CD4-positive, alpha-beta T cell (primary cell): Measurements from ENCODE around the gene TAL1. TPM values are rescaled to one million over a fixed set of nuclear protein-coding genes. Genes with fewer than 3 reads are reported as not detected.

ENCODE experiments used
- ATAC-seq: fragments of 200-7000 bp; cut with Tn5 transposase; one replicate; pipeline ENCODE4 v1.10.0; 2022; ENCODE audit warnings: mild to moderate bottlenecking; ENCODE audit not compliant: poor library complexity
- CTCF ChIA-PET: fragments of 350-600 bp; sonication (Branson Sonifier 250); formaldehyde crosslinking; loops from one replicate; lab custom pipeline; 2021; ENCODE audit warnings: antibody characterized with exemption, inconsistent platforms; lab: Charles Lee
- POLR2A ChIA-PET: fragments of 350-600 bp; sonication (Branson Sonifier 250); formaldehyde crosslinking; loops from one replicate; lab custom pipeline; 2021; ENCODE audit warnings: antibody characterized with exemption, inconsistent platforms; lab: Charles Lee
- DNase-seq, 14 experiments: peaks; one replicate each; pipeline ENCODE4 v3.0.0-alpha.2; 2013 to 2020; ENCODE audit warnings: mixed read lengths in 2 of 14
- H3K27ac ChIP-seq, 2 donors: one replicate each; pipeline versions ENCODE4 v1.5.1 to v1.7.0; 2013; ENCODE audit warnings: low read length in 2 of 2, low read depth in 1 of 2, mild to moderate bottlenecking in 1 of 2
- H3K27me3 ChIP-seq, 2 experiments: 1 replicate in 1 of 2; 2 replicates in 1 of 2; pipeline versions ENCODE4 v1.6.1 to v1.7.0; 2013; ENCODE audit warnings: low read length in 2 of 2, control low read depth in 1 of 2, mild to moderate bottlenecking in 1 of 2, moderate library complexity in 1 of 2; ENCODE audit not compliant: insufficient read depth in 2 of 2, control insufficient read depth in 1 of 2
- H3K36me3 ChIP-seq: one replicate; pipeline ENCODE4 v1.6.1; 2013; ENCODE audit warnings: low read length, control low read depth; ENCODE audit not compliant: insufficient read depth
- H3K4me1 ChIP-seq: one replicate; pipeline ENCODE4 v1.6.1; 2013; ENCODE audit warnings: low read length, control low read depth; ENCODE audit not compliant: insufficient read depth
- H3K4me3 ChIP-seq: one replicate; pipeline ENCODE4 v1.5.1; 2013; ENCODE audit warnings: mild to moderate bottlenecking, low read length, moderate library complexity
- H3K9me3 ChIP-seq, 2 experiments: 1 replicate in 1 of 2; 2 replicates in 1 of 2; pipeline versions ENCODE4 v1.6.1 to v1.7.0; 2013; ENCODE audit warnings: low read length in 2 of 2, mild to moderate bottlenecking in 2 of 2, control low read depth in 1 of 2, moderate library complexity in 1 of 2; ENCODE audit not compliant: control insufficient read depth in 1 of 2, insufficient read depth in 1 of 2
- H3K27ac Mint-ChIP-seq: one replicate; pipeline ENCODE4 v1.8.0; 2020; ENCODE audit warnings: mixed read lengths
- H3K27me3 Mint-ChIP-seq: one replicate; pipeline ENCODE4 v1.8.0; 2021; ENCODE audit warnings: mixed read lengths
- H3K36me3 Mint-ChIP-seq: one replicate; pipeline ENCODE4 v1.8.0; 2021; ENCODE audit warnings: low read depth, mixed read lengths
- H3K4me1 Mint-ChIP-seq: one replicate; pipeline ENCODE4 v1.8.0; 2021; ENCODE audit warnings: low read depth, mixed read lengths
- H3K4me3 Mint-ChIP-seq: one replicate; pipeline ENCODE4 v1.8.0; 2020; ENCODE audit warnings: mild to moderate bottlenecking, mixed read lengths
- H3K9me3 Mint-ChIP-seq: one replicate; pipeline ENCODE4 v1.8.0; 2020; ENCODE audit warnings: mixed read lengths
- CTCF ChIP-seq: fragments of 200-600 bp; IDR thresholded peaks from one replicate; pipeline ENCODE4 v1.8.0; 2022; ENCODE audit warnings: antibody characterized with exemption, mild to moderate bottlenecking
- intact Hi-C, 2 experiments: fragments of 100-400 bp; cut with DNase I in 1 of 2; cut with micrococcal nuclease in 1 of 2; formaldehyde crosslinking; loops; one replicate each; pipeline versions ENCODE4 v1.15.1 to v1.9.0; 2023 to 2025; cut with DNase I, micrococcal nuclease
- total RNA-seq, 174 experiments: library from RNA in 2 of 174; stranded (reverse) in 2 of 174; gene quantifications; one replicate each; pipeline ENCODE4 v1.2.3 and lab custom pipeline; 2021 to 2026

TAL1 gene
- total RNA-seq, 2 experiments from 2014 or later, result not detected

GRCh38 chr1:47243910-47244309 is 11.9 kb upstream of the TAL1 start:
- Histone ChIP-seq H3K36me3 (no peaks in the 10 kb centered on the region), H3K4me1 (peaks cover 7% of the 10 kb centered on the region), H3K9me3 (no peaks in the 10 kb centered on the region), H3K27ac (no peak overlapping the region), H3K27me3 (peaks cover 9 to 10% of the 10 kb centered on the region in 2 experiments), H3K4me3 (no peak overlapping the region)
- Mint-ChIP-seq H3K4me1 (peaks cover 7% of the 10 kb centered on the region), H3K27ac (no peak overlapping the region), H3K4me3 (no peak overlapping the region), H3K9me3 (no peaks in the 10 kb centered on the region), H3K27me3 (peaks cover 44% of the 10 kb centered on the region), H3K36me3 (no peaks in the 10 kb centered on the region)
- intact Hi-C loops, result no loop called here
- DNase-seq (no peak), ATAC-seq (no peak)
- no peak for TF ChIP-seq CTCF
- POLR2A ChIA-PET, result no interaction called here
- CTCF ChIA-PET, result no interaction called here

DNA sequence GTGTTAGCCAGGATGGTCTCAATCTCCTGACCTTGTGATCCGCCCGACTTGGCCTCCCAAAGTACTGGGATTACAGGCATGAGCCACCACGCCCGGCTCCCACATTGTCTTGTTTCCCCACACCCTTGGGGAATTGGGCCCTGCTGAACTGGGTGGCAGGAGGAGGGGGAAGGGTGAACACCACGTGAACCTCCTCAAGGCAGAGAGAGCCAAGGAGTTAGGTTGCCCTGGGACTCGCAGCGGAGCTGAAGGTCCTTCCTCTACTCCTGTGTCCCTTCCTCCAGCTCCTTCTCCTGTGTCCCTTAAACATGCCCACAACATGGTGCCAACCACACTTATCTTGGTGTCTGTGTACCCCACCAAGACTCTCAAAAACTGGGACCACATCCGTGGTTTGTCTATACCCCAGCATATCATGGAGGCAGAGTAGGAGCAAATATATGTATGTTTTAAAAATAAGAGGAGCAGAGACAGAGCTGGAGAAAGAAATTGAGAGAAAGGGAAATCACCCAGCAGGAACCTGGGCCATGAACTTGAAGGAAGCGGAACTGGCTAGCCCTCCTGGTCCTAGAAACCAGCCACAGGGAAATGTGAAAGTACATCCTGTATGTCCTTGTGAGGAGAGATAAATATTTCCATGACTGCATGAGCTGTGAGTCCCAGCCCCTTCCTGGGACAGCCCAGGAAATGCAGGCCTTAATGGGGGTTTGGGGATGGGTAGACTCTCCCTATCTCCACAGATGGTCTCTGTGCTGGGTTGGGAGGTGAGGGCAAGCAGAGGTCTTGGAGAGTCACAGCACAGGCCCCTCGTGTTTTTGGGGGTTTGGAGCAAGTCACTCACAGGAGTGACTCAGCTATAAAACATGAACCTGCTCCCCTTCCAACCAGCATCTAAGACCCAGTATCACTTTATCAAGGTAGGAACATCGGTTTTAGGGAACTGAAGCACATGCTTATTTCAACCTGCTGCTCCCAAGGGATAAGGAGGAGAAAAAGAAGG is 9.4 kb upstream of the TAL1 start:
- H3K27me3 Mint-ChIP-seq, result peaks cover 63% of the 10 kb centered on the region
- POLR2A ChIA-PET, result no interaction called here
- intact Hi-C loops, result no loop called here

GRCh38 chr1:47238935-47239592 is 7.0 kb upstream of the TAL1 start:
- no peak for TF ChIP-seq CTCF
- peaks cover 12% of the 10 kb centered on the region for H3K4me1 ChIP-seq
- no peaks in the 10 kb centered on the region for H3K36me3 Mint-ChIP-seq
- H3K27ac Mint-ChIP-seq, result no peak overlapping the region
- no peak overlapping the region for H3K4me3 Mint-ChIP-seq
- no peaks in the 10 kb centered on the region for H3K9me3 ChIP-seq
- DNase-seq (peak in 1 of 14 experiments; percentile 28), ATAC-seq (no peak)
- H3K4me3 ChIP-seq, result no peak overlapping the region
- intact Hi-C loops, result no loop called here
- H3K27me3 ChIP-seq, result peaks cover 7 to 22% of the 10 kb centered on the region in 2 experiments
- ChIA-PET CTCF (no interaction called here), POLR2A (no interaction called here)
- peaks cover 72% of the 10 kb centered on the region for H3K27me3 Mint-ChIP-seq
- H3K4me1 Mint-ChIP-seq, result peaks cover 8% of the 10 kb centered on the region
- H3K9me3 Mint-ChIP-seq, result no peaks in the 10 kb centered on the region
- no peak overlapping the region for H3K27ac ChIP-seq
- no peaks in the 10 kb centered on the region for H3K36me3 ChIP-seq

More for the DNA sequence above, 9.4 kb upstream of the TAL1 start:
- H3K4me1 Mint-ChIP-seq, result peaks cover 8% of the 10 kb centered on the region
- Histone ChIP-seq H3K9me3 (no peaks in the 10 kb centered on the region), H3K36me3 (no peaks in the 10 kb centered on the region), H3K27ac (no peak overlapping the region), H3K27me3 (peaks cover 9 to 10% of the 10 kb centered on the region in 2 experiments), H3K4me3 (no peak overlapping the region), H3K4me1 (peaks cover 7% of the 10 kb centered on the region)
- DNase-seq, result no peak
- CTCF ChIA-PET, result no interaction called here
- H3K27ac Mint-ChIP-seq, result no peak overlapping the region
- no peak for ATAC-seq
- no peaks in the 10 kb centered on the region for H3K9me3 Mint-ChIP-seq
- TF ChIP-seq CTCF, result no peak
- no peak overlapping the region for H3K4me3 Mint-ChIP-seq
- H3K36me3 Mint-ChIP-seq, result no peaks in the 10 kb centered on the region
